Posterior cingulate gyrus (tissue), 11 donors: ENCODE data around the gene GPA33.
"Not testable (repeated sequence)": the region's sequence is repeated elsewhere in the genome, so short reads cannot be mapped to it uniquely, and the experiment has no call there.

Experiments used
- DNase-seq, 10 donors: peaks; one replicate each; pipeline versions ENCODE4 v3.0.0 to v3.0.0-alpha.2; 2020 to 2021; ENCODE audit warnings: mixed read lengths in 3 of 10
- intact Hi-C: fragments of 100-400 bp; cut with DNase I; formaldehyde crosslinking; loops from one replicate; pipeline ENCODE4 v1.15.1; 2023

GPA33 gene

GRCh38 chr1:167060141-167061072 is 29.8 kb downstream of the GPA33 start:
- intact Hi-C loops: no loop called here
- DNase-seq: no peak

GRCh38 chr1:167059809-167060107 is 30.4 kb downstream of the GPA33 start:
- no peak for DNase-seq
- intact Hi-C loops: loop anchor here (1.0 to 5.0 kb wide), 3 partner anchors 82 to 175 kb away; partner anchors contain the start of gene ILDR2

- intact Hi-C loops: loop anchor here (1.0 to 5.0 kb wide), 3 partner anchors 82 to 175 kb away; partner anchors contain the start of gene ILDR2
- peak; percentile 48 to 96 (median 84) for DNase-seq
Observed at GRCh38 chr1:167059045-167059808, 30.9 kb downstream of the GPA33 start.

GRCh38 chr1:167057241-167057688 is 32.9 kb downstream of the GPA33 start:
- intact Hi-C loops: loop anchor here (2.0 to 5.0 kb wide), 2 partner anchors 80 to 218 kb away; partner anchors contain the start of genes ILDR2 and POGK
- peak in 9 of 10 donors; percentile 37 to 93 (median 64) for DNase-seq

GRCh38 chr1:167056529-167057231 is 33.5 kb downstream of the GPA33 start:
- intact Hi-C loops: loop anchor here (2.0 to 5.0 kb wide), 2 partner anchors 79 to 218 kb away; partner anchors contain the start of genes ILDR2 and POGK

GRCh38 chr1:167054946-167055630 is 35.1 kb downstream of the GPA33 start:
- intact Hi-C loops: loop anchor here (5.0 kb wide), 1 partner anchor 78 kb away; the partner anchor contains the start of gene ILDR2

More at GRCh38 chr1:167056529-167057231, 33.5 kb downstream of the GPA33 start:
- no peak for DNase-seq

GRCh38 chr1:167054531-167054930 is 35.6 kb downstream of the GPA33 start:
- peak in 1 of 10 donors; percentile 55 for DNase-seq
- intact Hi-C loops: no loop called here

More at GRCh38 chr1:167054946-167055630, 35.1 kb downstream of the GPA33 start:
- peak in 1 of 10 donors; percentile 66 for DNase-seq

GRCh38 chr1:167052389-167052788 is 37.8 kb downstream of the GPA33 start:
- intact Hi-C loops: no loop called here
- DNase-seq: no peak

GRCh38 chr1:167051907-167052306 is 38.3 kb downstream of the GPA33 start:
- peak in 1 of 10 donors; percentile 57 for DNase-seq
- intact Hi-C loops: no loop called here

GRCh38 chr1:167043752-167044488 is 46.3 kb downstream of the GPA33 start:
- DNase-seq: peak in 8 of 10 donors; percentile 41 to 93 (median 60)
- intact Hi-C loops: no loop called here

- DNase-seq: no peak
Observed at GRCh38 chr1:167033646-167034045, 56.5 kb downstream of the GPA33 start.

GRCh38 chr1:167029553-167029952 is 60.6 kb downstream of the GPA33 start:
- DNase-seq: peak in 2 of 10 donors; percentile 66 to 69

More at GRCh38 chr1:167033646-167034045, 56.5 kb downstream of the GPA33 start:
- intact Hi-C loops: no loop called here

GRCh38 chr1:167022384-167022783 is 67.8 kb downstream of the GPA33 start:
- intact Hi-C loops: no loop called here
- no peak for DNase-seq

More at GRCh38 chr1:167029553-167029952, 60.6 kb downstream of the GPA33 start:
- intact Hi-C loops: not testable (repeated sequence)

GRCh38 chr1:167016100-167016750 is 74.0 kb downstream of the GPA33 start:
- no peak for DNase-seq
- intact Hi-C loops: no loop called here

- intact Hi-C loops: no loop called here
- DNase-seq: no peak
Observed at GRCh38 chr1:167013108-167013929, 76.9 kb downstream of the GPA33 start.

- intact Hi-C loops: no loop called here
- no peak for DNase-seq
Observed at GRCh38 chr1:167012570-167012969, 77.6 kb downstream of the GPA33 start.

- intact Hi-C loops: no loop called here
- no peak for DNase-seq
Observed at GRCh38 chr1:167011560-167012191, 78.5 kb downstream of the GPA33 start.
